Measurements from ENCODE around the gene HPDL. TPM values are rescaled to one million over a fixed set of nuclear protein-coding genes. Genes with fewer than 3 reads are reported as not detected.
"Not testable (repeated sequence)": the region's sequence is repeated elsewhere in the genome, so short reads cannot be mapped to it uniquely, and the experiment has no call there.

The HPDL gene
- total RNA-seq, 4 donors from 2014 or later, result 0.35 to 0.93 (median 0.40) TPM; not detected in 1

- Histone ChIP-seq H3K4me1 (peaks cover 3 to 9% (median 8%) of the 10 kb centered on the region in 3 donors), H3K4me3 (no peak overlapping the region), H3K27me3 (no peaks in the 10 kb centered on the region), H3K36me3 (peaks cover 0 to 8% of the 10 kb centered on the region in 2 donors), H3K9me3 (no peaks in the 10 kb centered on the region), H3K27ac (no peak overlapping the region)
- 62 to 71% methylated on average over 2 of the region's 2 CpGs for WGBS, 2 donors (ENCODE audit: low coverage in 1 of 2)
- no peak for TF ChIP-seq POLR2A (IDR thresholded peaks at IDR 0.05)
- no peak for TF ChIP-seq EP300 (IDR thresholded peaks at IDR 0.05)
- no peak for TF ChIP-seq POLR2AphosphoS5 (IDR thresholded peaks at IDR 0.05)
- TF ChIP-seq CTCF (IDR thresholded peaks at IDR 0.05), result no peak
- no peak for ATAC-seq
These were observed 29.0 kb downstream of the HPDL start for GRCh38 chr1:45355683-45356082.

- Histone ChIP-seq H3K27me3 (no peaks in the 10 kb centered on the region), H3K4me3 (no peak overlapping the region), H3K36me3 (peaks cover 0 to 8% of the 10 kb centered on the region in 2 donors), H3K27ac (no peak overlapping the region), H3K4me1 (peaks cover 3 to 14% (median 12%) of the 10 kb centered on the region in 3 donors), H3K9me3 (no peaks in the 10 kb centered on the region)
- no peak for ATAC-seq
- TF ChIP-seq CTCF (IDR thresholded peaks at IDR 0.05), result no peak
- TF ChIP-seq POLR2AphosphoS5 (IDR thresholded peaks at IDR 0.05), result no peak
- no peak for TF ChIP-seq POLR2A (IDR thresholded peaks at IDR 0.05)
- TF ChIP-seq EP300 (IDR thresholded peaks at IDR 0.05), result no peak
- WGBS, 2 donors (ENCODE audit: low coverage in 1 of 2), result 57 to 59% methylated on average over 3 to 4 of the region's 4 CpGs
These were observed 29.5 kb downstream of the HPDL start for GRCh38 chr1:45356186-45356585.

- Histone ChIP-seq H3K4me3 (no peak overlapping the region), H3K27me3 (no peaks in the 10 kb centered on the region), H3K36me3 (peaks cover 0 to 1% of the 10 kb centered on the region in 2 donors), H3K27ac (peak overlapping the region; percentile 64 to 85 (median 76)), H3K4me1 (peaks cover 3 to 22% (median 12%) of the 10 kb centered on the region in 3 donors), H3K9me3 (no peaks in the 10 kb centered on the region)
- WGBS, 2 donors (ENCODE audit: low coverage in 1 of 2), result 2 to 6% methylated on average over 7 of the region's 7 CpGs
- peak; percentile 70 for ATAC-seq
- TF ChIP-seq EP300 (IDR thresholded peaks at IDR 0.05) (no peak), POLR2A (IDR thresholded peaks at IDR 0.05) (no peak), CTCF (IDR thresholded peaks at IDR 0.05) (peak; percentile 74 to 79 (median 77)), POLR2AphosphoS5 (IDR thresholded peaks at IDR 0.05) (peak; percentile 33)
These were observed 33.3 kb downstream of the HPDL start for GRCh38 chr1:45359882-45360513.

GRCh38 chr1:45360981-45361380 is 34.3 kb downstream of the HPDL start:
- ATAC-seq, result peak; percentile 87
- Histone ChIP-seq H3K27ac (peak overlapping the region; percentile 4 to 85 (median 76)), H3K4me1 (peaks cover 3 to 22% (median 12%) of the 10 kb centered on the region in 3 donors), H3K4me3 (peak overlapping the region in 1 of 2 donors; percentile 18)
- H3K36me3 ChIP-seq, H3K9me3 ChIP-seq, H3K27me3 ChIP-seq: not testable (repeated sequence)
- peak in 2 of 4 experiments; percentile 30 to 38 for TF ChIP-seq CTCF (IDR thresholded peaks at IDR 0.05)
- WGBS, 2 donors (ENCODE audit: low coverage in 1 of 2), result 0 to 25% methylated on average over 2 to 6 of the region's 7 CpGs

GRCh38 chr1:45364294-45364693 is 37.6 kb downstream of the HPDL start:
- TF ChIP-seq CTCF (IDR thresholded peaks at IDR 0.05), result no peak
- no peak for TF ChIP-seq EP300 (IDR thresholded peaks at IDR 0.05)
- TF ChIP-seq POLR2A (IDR thresholded peaks at IDR 0.05), result no peak
- no peak for TF ChIP-seq POLR2AphosphoS5 (IDR thresholded peaks at IDR 0.05)
- no peak for ATAC-seq
- no peak overlapping the region for H3K4me3 ChIP-seq
- no peaks in the 10 kb centered on the region for H3K36me3 ChIP-seq
- no peak overlapping the region for H3K27ac ChIP-seq
- peaks cover 3 to 22% (median 12%) of the 10 kb centered on the region in 3 donors for H3K4me1 ChIP-seq
- no peaks in the 10 kb centered on the region for H3K9me3 ChIP-seq
- H3K27me3 ChIP-seq, result no peaks in the 10 kb centered on the region
- 83 to 91% methylated on average over 2 of the region's 2 CpGs for WGBS, 2 donors (ENCODE audit: low coverage in 1 of 2)
